CD4-positive, CD25-positive, alpha-beta regulatory T cell (primary cell): ENCODE results near the gene HMGN3. TPM values are rescaled to one million over a fixed set of nuclear protein-coding genes. Genes with fewer than 3 reads are reported as not detected.
A peak's percentile ranks its signal among the peaks of the same experiment; 100 is the strongest.

ENCODE experiments used
- ATAC-seq, 2 donors: fragments of 150-1000 bp; cut with Tn5 transposase; one replicate each; pipeline ENCODE4 v1.10.0; 2021; ENCODE audit warnings: low read depth in 2 of 2, moderate number of reproducible peaks in 2 of 2, moderate library complexity in 1 of 2
- DNase-seq, 3 donors: peaks; one replicate each; pipeline versions ENCODE4 v3.0.0 to v3.0.0-alpha.2; 2012 to 2022; ENCODE audit warnings: mixed read lengths in 1 of 3
- H3K27ac ChIP-seq: one replicate; pipeline ENCODE4 v1.7.0; 2013; ENCODE audit warnings: mild to moderate bottlenecking, low read length; ENCODE audit not compliant: insufficient read depth, poor library complexity, severe bottlenecking
- H3K27me3 ChIP-seq: one replicate; pipeline ENCODE4 v1.7.0; 2013; ENCODE audit warnings: low read length; ENCODE audit not compliant: control insufficient read depth, insufficient read depth
- H3K36me3 ChIP-seq: one replicate; pipeline ENCODE4 v1.7.0; 2013; ENCODE audit warnings: mild to moderate bottlenecking, low read length, moderate library complexity; ENCODE audit not compliant: control insufficient read depth, insufficient read depth
- H3K4me1 ChIP-seq: 2 replicates; pipeline ENCODE4 v1.7.0; 2013; ENCODE audit warnings: mild to moderate bottlenecking, low read length; ENCODE audit not compliant: insufficient read depth, control insufficient read depth, poor library complexity, severe bottlenecking
- H3K4me3 ChIP-seq: one replicate; pipeline ENCODE4 v1.7.0; 2013; ENCODE audit warnings: low read depth, mild to moderate bottlenecking, low read length, moderate library complexity
- H3K9me3 ChIP-seq, 2 experiments: 1 replicate in 1 of 2; 2 replicates in 1 of 2; pipeline ENCODE4 v1.7.0; 2013; ENCODE audit warnings: low read length in 2 of 2, mild to moderate bottlenecking in 1 of 2, moderate library complexity in 1 of 2; ENCODE audit not compliant: control insufficient read depth in 2 of 2
- H3K27ac Mint-ChIP-seq, 3 donors: one replicate each; pipeline ENCODE4 v1.8.0; 2020 to 2022; ENCODE audit warnings: mild to moderate bottlenecking in 3 of 3, mixed read lengths in 3 of 3, moderate library complexity in 2 of 3
- H3K27me3 Mint-ChIP-seq: one replicate; pipeline ENCODE4 v1.8.0; 2022; ENCODE audit warnings: mild to moderate bottlenecking, mixed read lengths
- H3K36me3 Mint-ChIP-seq: one replicate; pipeline ENCODE4 v1.8.0; 2020; ENCODE audit warnings: mixed read lengths
- H3K4me1 Mint-ChIP-seq, 4 donors: one replicate each; pipeline ENCODE4 v1.8.0; 2020 to 2022; ENCODE audit warnings: mixed read lengths in 4 of 4, mild to moderate bottlenecking in 1 of 4
- H3K4me3 Mint-ChIP-seq, 4 donors: one replicate each; pipeline ENCODE4 v1.8.0; 2020 to 2022; ENCODE audit warnings: mild to moderate bottlenecking in 4 of 4, mixed read lengths in 4 of 4, moderate library complexity in 3 of 4
- H3K9me3 Mint-ChIP-seq, 7 donors: one replicate each; pipeline ENCODE4 v1.8.0; 2020 to 2022; ENCODE audit warnings: mixed read lengths in 7 of 7, mild to moderate bottlenecking in 3 of 7, moderate library complexity in 2 of 7
- polyA plus RNA-seq, 4 donors: library from polyadenylated mRNA; unstranded; fragments of 300-500 nt; fragmentation: Illumina TruSeq; gene quantifications; one replicate each; pipeline ENCODE4 v1.2.3, GENCODE V29; 2021
- total RNA-seq: library from RNA; stranded (reverse); gene quantifications from one replicate; pipeline ENCODE4 v1.2.3, GENCODE V29; 2022

Gene HMGN3
- total and polyA plus RNA-seq, 5 donors from 2014 or later, result 18.9 to 58.2 (median 57.0) TPM

DNA sequence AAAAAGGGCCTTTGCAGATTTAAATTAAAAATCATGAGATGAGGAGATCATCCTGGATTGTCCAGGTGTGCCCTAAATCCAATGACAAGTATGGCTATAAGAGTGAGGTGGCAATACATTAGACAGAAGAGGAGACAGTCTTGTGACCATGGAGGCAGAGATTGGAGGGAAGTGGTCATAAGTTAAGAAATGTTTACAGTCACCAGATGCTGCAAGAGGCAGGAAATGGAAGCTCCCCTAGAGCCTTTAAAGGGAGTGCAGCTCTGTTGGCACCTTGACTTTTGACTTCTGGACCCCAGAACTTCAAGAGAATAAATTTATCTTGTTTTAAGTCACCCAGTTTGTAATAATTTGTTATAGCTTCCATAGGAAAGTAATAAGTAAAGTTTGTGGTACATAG is 61.1 kb downstream of the HMGN3 start:
- H3K36me3 ChIP-seq, result no peaks in the 10 kb centered on the region
- Mint-ChIP-seq H3K27ac (no peak overlapping the region), H3K27me3 (peaks cover 7% of the 10 kb centered on the region), H3K9me3 (peaks cover 0 to 6% (median 2%) of the 10 kb centered on the region in 7 donors), H3K4me3 (no peak overlapping the region), H3K4me1 (no peaks in the 10 kb centered on the region), H3K36me3 (no peaks in the 10 kb centered on the region)
- H3K27me3 ChIP-seq, result no peaks in the 10 kb centered on the region
- H3K4me1 ChIP-seq, result no peaks in the 10 kb centered on the region
- ATAC-seq (no peak), DNase-seq (peak in 1 of 3 donors; percentile 17)
- H3K4me3 ChIP-seq, result no peak overlapping the region
- no peaks in the 10 kb centered on the region for H3K9me3 ChIP-seq
- no peak overlapping the region for H3K27ac ChIP-seq

- no peaks in the 10 kb centered on the region for H3K27me3 ChIP-seq
- H3K4me1 ChIP-seq, result no peaks in the 10 kb centered on the region
- Mint-ChIP-seq H3K4me1 (no peaks in the 10 kb centered on the region), H3K36me3 (no peaks in the 10 kb centered on the region), H3K27me3 (no peaks in the 10 kb centered on the region), H3K4me3 (no peak overlapping the region), H3K27ac (no peak overlapping the region), H3K9me3 (peaks cover 0 to under 1% (median 0%) of the 10 kb centered on the region in 7 donors)
- no peak for DNase-seq
- no peak overlapping the region for H3K27ac ChIP-seq
- ATAC-seq, result no peak
- no peaks in the 10 kb centered on the region for H3K36me3 ChIP-seq
- no peaks in the 10 kb centered on the region for H3K9me3 ChIP-seq
- H3K4me3 ChIP-seq, result no peak overlapping the region
Measured at GRCh38 chr6:79170959-79171358, 63.5 kb downstream of the HMGN3 start.

- DNase-seq, result no peak
- no peaks in the 10 kb centered on the region for H3K27me3 ChIP-seq
- Mint-ChIP-seq H3K4me1 (no peaks in the 10 kb centered on the region), H3K36me3 (no peaks in the 10 kb centered on the region), H3K27me3 (no peaks in the 10 kb centered on the region), H3K9me3 (peaks cover 0 to 2% (median 0%) of the 10 kb centered on the region in 7 donors), H3K4me3 (no peak overlapping the region), H3K27ac (no peak overlapping the region)
- H3K4me1 ChIP-seq, result no peaks in the 10 kb centered on the region
- H3K9me3 ChIP-seq, result no peaks in the 10 kb centered on the region
- no peak for ATAC-seq
- no peak overlapping the region for H3K27ac ChIP-seq
- H3K4me3 ChIP-seq, result no peak overlapping the region
- no peaks in the 10 kb centered on the region for H3K36me3 ChIP-seq
Measured at GRCh38 chr6:79170431-79170830, 64.1 kb downstream of the HMGN3 start.

GRCh38 chr6:79168695-79168980 is 65.8 kb downstream of the HMGN3 start:
- no peak for ATAC-seq
- no peak overlapping the region for H3K4me3 Mint-ChIP-seq
- H3K4me3 ChIP-seq, result no peak overlapping the region
- H3K9me3 ChIP-seq, result no peaks in the 10 kb centered on the region
- H3K27ac Mint-ChIP-seq, result no peak overlapping the region
- H3K9me3 Mint-ChIP-seq, result peaks cover 0 to 2% (median 0%) of the 10 kb centered on the region in 7 donors
- H3K4me1 ChIP-seq, result no peaks in the 10 kb centered on the region
- H3K27me3 Mint-ChIP-seq, result no peaks in the 10 kb centered on the region
- H3K4me1 Mint-ChIP-seq, result no peaks in the 10 kb centered on the region
- no peaks in the 10 kb centered on the region for H3K36me3 Mint-ChIP-seq
- no peaks in the 10 kb centered on the region for H3K27me3 ChIP-seq
- DNase-seq, result no peak
- H3K27ac ChIP-seq, result no peak overlapping the region
- no peaks in the 10 kb centered on the region for H3K36me3 ChIP-seq

- no peak overlapping the region for H3K4me3 ChIP-seq
- H3K4me1 ChIP-seq, result no peaks in the 10 kb centered on the region
- H3K27me3 ChIP-seq, result no peaks in the 10 kb centered on the region
- Mint-ChIP-seq H3K4me1 (no peaks in the 10 kb centered on the region), H3K27ac (peak overlapping the region in 1 of 3 donors; percentile 8), H3K4me3 (no peak overlapping the region), H3K27me3 (no peaks in the 10 kb centered on the region), H3K9me3 (peaks cover 0 to 2% (median 0%) of the 10 kb centered on the region in 7 donors), H3K36me3 (no peaks in the 10 kb centered on the region)
- no peak for ATAC-seq
- H3K36me3 ChIP-seq, result no peaks in the 10 kb centered on the region
- DNase-seq, result no peak
- H3K27ac ChIP-seq, result no peak overlapping the region
- no peaks in the 10 kb centered on the region for H3K9me3 ChIP-seq
Measured at GRCh38 chr6:79167931-79168694, 66.4 kb downstream of the HMGN3 start.

- no peak overlapping the region for H3K27ac Mint-ChIP-seq
- no peaks in the 10 kb centered on the region for H3K4me1 ChIP-seq
- H3K27ac ChIP-seq, result no peak overlapping the region
- H3K36me3 ChIP-seq, result no peaks in the 10 kb centered on the region
- no peak overlapping the region for H3K4me3 ChIP-seq
- peaks cover 4% of the 10 kb centered on the region for H3K27me3 ChIP-seq
- peaks cover 17% of the 10 kb centered on the region for H3K27me3 Mint-ChIP-seq
- no peak overlapping the region for H3K4me3 Mint-ChIP-seq
- H3K9me3 ChIP-seq, result no peaks in the 10 kb centered on the region
- no peaks in the 10 kb centered on the region for H3K4me1 Mint-ChIP-seq
- no peak for ATAC-seq
- no peaks in the 10 kb centered on the region for H3K36me3 Mint-ChIP-seq
- no peak for DNase-seq
- H3K9me3 Mint-ChIP-seq, result peaks cover 0 to 2% (median 0%) of the 10 kb centered on the region in 7 donors
Measured at GRCh38 chr6:79159846-79160245, 74.6 kb downstream of the HMGN3 start.

- no peaks in the 10 kb centered on the region for H3K36me3 ChIP-seq
- Mint-ChIP-seq H3K36me3 (no peaks in the 10 kb centered on the region), H3K27me3 (peaks cover 22% of the 10 kb centered on the region), H3K9me3 (peaks cover 0 to 2% (median 0%) of the 10 kb centered on the region in 7 donors), H3K27ac (no peak overlapping the region), H3K4me1 (peaks cover 0 to 3% (median 0%) of the 10 kb centered on the region in 4 donors), H3K4me3 (no peak overlapping the region)
- no peaks in the 10 kb centered on the region for H3K9me3 ChIP-seq
- H3K4me3 ChIP-seq, result no peak overlapping the region
- DNase-seq (no peak), ATAC-seq (no peak)
- H3K27me3 ChIP-seq, result peaks cover 4% of the 10 kb centered on the region
- no peaks in the 10 kb centered on the region for H3K4me1 ChIP-seq
- no peak overlapping the region for H3K27ac ChIP-seq
Measured at GRCh38 chr6:79158856-79159516, 75.5 kb downstream of the HMGN3 start.
